AG09319 (cell line): ENCODE results near the gene CCDC88A.
"Not testable (repeated sequence)": the region's sequence is repeated elsewhere in the genome, so short reads cannot be mapped to it uniquely, and the experiment has no call there.

ENCODE experiments used
- DNase-seq: peaks from one replicate; pipeline ENCODE4 v3.0.0-alpha.2; 2010; ENCODE audit warnings: low read depth; ENCODE audit errors: extremely low read depth
- CTCF ChIP-seq: IDR thresholded peaks from 2 replicates; pipeline ENCODE4 v1.5.1; 2011; ENCODE audit warnings: low read depth, mild to moderate bottlenecking, inconsistent platforms, low read length, moderate library complexity

Gene CCDC88A

GRCh38 chr2:55399815-55400214 is 19.8 kb downstream of the CCDC88A start:
- no peak for TF ChIP-seq CTCF

GRCh38 chr2:55395724-55396605 is 23.7 kb downstream of the CCDC88A start:
- no peak for TF ChIP-seq CTCF

More at GRCh38 chr2:55399815-55400214, 19.8 kb downstream of the CCDC88A start:
- DNase-seq: no peak

GRCh38 chr2:55391615-55392242 is 27.9 kb downstream of the CCDC88A start:
- no peak for DNase-seq
- no peak for TF ChIP-seq CTCF

More at GRCh38 chr2:55395724-55396605, 23.7 kb downstream of the CCDC88A start:
- DNase-seq: no peak

GRCh38 chr2:55391155-55391554 is 28.5 kb downstream of the CCDC88A start:
- no peak for DNase-seq
- no peak for TF ChIP-seq CTCF

- not testable (repeated sequence) for DNase-seq
These were observed 34.1 kb downstream of the CCDC88A start for GRCh38 chr2:55385516-55385915.

- no peak for TF ChIP-seq CTCF
- no peak for DNase-seq
These were observed 34.9 kb downstream of the CCDC88A start for GRCh38 chr2:55384786-55385185.

- TF ChIP-seq CTCF: no peak
- no peak for DNase-seq
These were observed 48.3 kb downstream of the CCDC88A start for GRCh38 chr2:55371376-55371775.
